Thoracic aorta endothelial cell (primary cell): ENCODE data around the gene TBC1D28. TPM values are rescaled to one million over a fixed set of nuclear protein-coding genes. Genes with fewer than 3 reads are reported as not detected.

ENCODE experiments used
- small RNA-seq: library from RNA; depleted of rRNA; stranded (forward); fragments of <200 nt; gene quantifications from one replicate; pipeline ENCODE3, GENCODE V24; 2012
- total RNA-seq: library from RNA; depleted of rRNA; stranded (reverse); fragments of >200 nt; gene quantifications from 2 replicates; pipeline ENCODE4 v1.2.3, GENCODE V29; 2012

The TBC1D28 gene
- total RNA-seq = not detected in 2 replicates

DNA sequence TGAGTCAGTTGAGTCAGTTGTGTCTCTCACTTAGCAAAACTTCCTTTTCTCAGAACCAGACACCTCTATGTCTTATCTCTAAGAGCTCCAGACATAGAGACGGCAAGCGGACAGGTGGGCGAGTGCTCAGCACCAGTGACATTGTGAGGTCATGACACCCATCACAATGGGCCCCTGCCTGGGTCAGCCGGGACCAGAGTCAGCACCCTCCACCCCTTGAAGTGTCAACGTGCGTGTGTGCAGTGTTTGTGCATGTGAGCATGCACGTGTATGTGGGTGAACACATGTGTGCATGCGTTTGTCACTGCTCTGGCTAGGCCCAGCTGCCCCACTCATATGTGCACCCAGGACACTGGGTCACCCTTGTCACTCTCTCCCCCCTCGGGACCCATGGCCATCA lies at the start of gene TBC1D28:
Gene TBC1D28 (minus strand): TSS at position 101 of the 400 bp plus-strand sequence. CDS start 3,039 bp downstream, outside the sequence.

DNA sequence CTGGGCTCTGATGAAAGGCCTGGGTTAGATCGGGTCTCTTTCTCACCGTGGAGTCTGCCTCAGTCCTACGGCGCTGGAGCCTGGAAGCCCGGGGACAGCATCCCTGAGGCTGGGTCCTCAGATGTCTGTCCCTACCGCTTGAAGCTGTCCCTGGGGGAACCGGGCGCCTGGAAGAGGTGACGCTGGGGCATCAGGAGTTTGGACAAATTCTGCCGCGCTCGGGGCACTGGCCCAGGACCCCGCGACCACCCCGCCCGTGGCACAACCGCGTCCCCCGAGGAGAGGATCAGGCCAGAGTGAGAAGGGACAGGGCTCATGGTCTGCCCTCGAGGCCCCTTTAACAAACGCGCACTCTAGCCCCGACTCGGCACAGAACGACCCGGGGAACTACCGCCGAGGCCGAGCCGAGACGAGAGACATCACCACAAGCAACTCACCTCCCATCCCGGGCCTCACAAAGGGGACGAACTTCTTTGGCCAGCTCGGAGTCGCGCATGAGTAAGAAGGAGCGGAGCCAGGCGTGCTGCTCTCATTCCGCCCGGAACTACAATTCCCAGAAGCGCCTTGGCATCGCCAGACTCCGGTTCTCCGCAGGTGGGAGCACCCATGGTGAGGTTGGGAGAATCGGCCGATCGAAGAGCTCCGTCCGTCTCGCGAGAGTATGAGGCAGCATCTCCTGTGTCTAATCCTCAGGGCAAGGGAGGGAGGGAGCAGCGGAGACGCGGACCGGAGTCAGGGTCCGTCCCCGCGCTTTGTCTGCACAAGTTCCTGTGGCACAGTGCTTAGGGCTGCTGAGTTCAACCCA lies 37.8 kb upstream of the TBC1D28 start, which contains the start of gene FOXO3B:
Gene FOXO3B (minus strand): TSS at position 548 of the 805 bp plus-strand sequence. CDS start 663 bp downstream, outside the sequence.

Small RNA genes lying within 50 kb of the gene (small RNA-seq; reads per million reads assigned to genes)
- not detected for gene AC026271.2

Other genes with a start within 250 kb of the TBC1D28 start
- gene LGALS9C, start 167.6 kb downstream of the TBC1D28 start, total RNA-seq = not detected in 2 replicates
- gene FOXO3B, start 37.9 kb upstream of the TBC1D28 start, total RNA-seq = 3.9 and 6.2 TPM in 2 replicates
- not detected in 2 replicates for gene FBXW10, start 99.7 kb upstream of the TBC1D28 start, total RNA-seq
- 67.7 and 81.7 TPM in 2 replicates for gene TVP23B, start 136.8 kb upstream of the TBC1D28 start, total RNA-seq
- gene PRPSAP2, start 213.7 kb upstream of the TBC1D28 start, total RNA-seq = 35.6 and 41.2 TPM in 2 replicates